Sigmoid colon (tissue), 7 donors: ENCODE measurements around the gene LDLRAD2. TPM values are rescaled to one million over a fixed set of nuclear protein-coding genes. Genes with fewer than 3 reads are reported as not detected.
A peak's percentile ranks its signal among the peaks of the same experiment; 100 is the strongest.

Experiments used
- DNase-seq: peaks from one replicate; pipeline ENCODE4 v3.0.0-alpha.2; 2019
- H3K27ac ChIP-seq, 4 donors: fragments of 200-600 bp; sonication (generic); one replicate each; pipeline ENCODE4 v1.5.1; 2016 to 2019; ENCODE audit warnings: mild to moderate bottlenecking in 1 of 4
- H3K27me3 ChIP-seq, 3 donors: fragments of 200-600 bp; sonication (generic); one replicate each; pipeline ENCODE4 v1.5.1; 2019; ENCODE audit warnings: mild to moderate bottlenecking in 1 of 3
- H3K36me3 ChIP-seq, 4 donors: fragments of 200-600 bp; sonication (generic); one replicate each; pipeline ENCODE4 v1.5.1; 2016 to 2019
- H3K4me1 ChIP-seq, 4 donors: fragments of 200-600 bp; sonication (generic); one replicate each; pipeline ENCODE4 v1.5.1; 2017 to 2019
- H3K4me3 ChIP-seq, 4 donors: fragments of 200-600 bp; sonication (generic); one replicate each; pipeline ENCODE4 v1.5.1; 2017 to 2019; ENCODE audit warnings: mild to moderate bottlenecking in 2 of 4, moderate library complexity in 1 of 4
- H3K9me3 ChIP-seq, 4 donors: fragments of 200-600 bp in 3 of 4; sonication (generic) in 3 of 4; one replicate each; pipeline versions ENCODE4 v1.5.1 to v1.6.1; 2013 to 2019
- CTCF ChIP-seq, 4 experiments: fragments of 450-650 bp in 3 of 4; fragments of 200-600 bp in 1 of 4; IDR thresholded peaks; one replicate each; pipeline ENCODE4 v1.5.1; 2016 to 2019; ENCODE audit warnings: antibody characterized with exemption in 4 of 4, mild to moderate bottlenecking in 3 of 4, moderate library complexity in 2 of 4
- EP300 ChIP-seq, 4 donors: sonication (generic); formaldehyde crosslinking; IDR thresholded peaks; one replicate each; pipeline ENCODE4 v1.6.1; 2017; ENCODE audit warnings: antibody characterized with exemption in 4 of 4
- POLR2A ChIP-seq, 2 donors: fragments of 450-650 bp; IDR thresholded peaks; one replicate each; pipeline ENCODE4 v1.6.1; 2016; ENCODE audit warnings: antibody characterized with exemption in 2 of 2, mild to moderate bottlenecking in 2 of 2, moderate library complexity in 2 of 2
- POLR2AphosphoS5 ChIP-seq, 4 donors: sonication (generic); formaldehyde crosslinking; IDR thresholded peaks; one replicate each; pipeline ENCODE4 v1.6.1; 2017; ENCODE audit warnings: antibody characterized with exemption in 4 of 4
- WGBS, 2 donors: extraction: QIAGEN DNeasy Blood & Tissue Kit; methylation state at CpG; one replicate each; pipeline ENCODE4 v1.1.7; 2013; 5-methylcytosine and 5-hydroxymethylcytosine counted together
- intact Hi-C: fragments of 100-400 bp; cut with DNase I; formaldehyde crosslinking; loops from one replicate; pipeline ENCODE4 v1.15.1; 2023
- polyA plus RNA-seq, 3 donors: library from polyadenylated mRNA; stranded (reverse); fragments of 200-250 nt; gene quantifications; one replicate each; pipeline ENCODE4 v1.2.3, GENCODE V29; 2013
- total RNA-seq, 4 donors: library from RNA; depleted of rRNA; stranded (reverse); fragments of >200 nt; gene quantifications; one replicate each; pipeline ENCODE4 v1.1.0, GENCODE V29; 2016
- donor health status: healthy with polysubstance abuse.
- donor health status: Bipolar disorder and iron deficiency.
- donor health status: healthy.

Gene LDLRAD2, protein sequence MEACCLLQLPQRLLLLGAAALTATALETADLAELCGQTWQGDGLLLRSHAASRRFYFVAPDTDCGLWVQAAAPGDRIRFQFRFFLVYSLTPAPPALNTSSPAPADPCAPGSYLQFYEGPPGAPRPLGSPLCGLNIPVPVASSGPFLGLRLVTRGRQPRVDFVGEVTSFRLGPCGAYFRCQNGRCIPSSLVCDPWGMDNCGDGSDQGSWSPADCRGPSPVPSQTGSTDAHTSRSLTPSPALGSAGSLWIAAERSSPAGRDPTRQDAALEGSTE
- total RNA-seq (1 to 10 TPM in 1 of 4 donors, under 1 TPM in 1, not detected in 2; under 0.01 to 1.4 TPM), polyA plus RNA-seq (1 to 10 TPM in 1 of 3 donors, under 1 TPM in 2; under 0.01 to 1.1 (median 0.23) TPM)

- Histone ChIP-seq H3K27ac (no peak within 1 kb of the TSS), H3K36me3 (no peaks in the 10 kb centered on the region), H3K4me3 (no peak within 1 kb of the TSS), H3K4me1 (peaks cover 0 to 8% (median 8%) of the 10 kb centered on the region in 4 donors), H3K9me3 (no peaks in the 10 kb centered on the region), H3K27me3 (peaks cover 0 to 13% (median 10%) of the 10 kb centered on the region in 3 donors)
- WGBS, 2 donors, result 57 to 64% methylated on average over 2 of the region's 2 CpGs
- no peak for DNase-seq
- intact Hi-C loops, result no loop called here
- TF ChIP-seq POLR2A (IDR thresholded peaks at IDR 0.05), result no peak
- TF ChIP-seq EP300 (IDR thresholded peaks at IDR 0.05), result no peak
- TF ChIP-seq POLR2AphosphoS5 (IDR thresholded peaks at IDR 0.05), result no peak
- no peak for TF ChIP-seq CTCF (IDR thresholded peaks at IDR 0.05)
Measured at GRCh38 chr1:21811875-21812305, at the start of gene LDLRAD2. Gene LDLRAD2, plus strand, starts transcription at chr1:21812265. Its CDS starts 187 bp downstream, at chr1:21812452.

GRCh38 chr1:21763236-21763635 lies 48.8 kb upstream of the LDLRAD2 start:
- H3K27me3 ChIP-seq, result no peaks in the 10 kb centered on the region
- WGBS, 2 donors, result 80 to 89% methylated on average over 10 of the region's 10 CpGs
- no peak for DNase-seq
- no peak overlapping the region for H3K4me3 ChIP-seq
- TF ChIP-seq EP300 (IDR thresholded peaks at IDR 0.05), result no peak
- no peak for TF ChIP-seq CTCF (IDR thresholded peaks at IDR 0.05)
- TF ChIP-seq POLR2A (IDR thresholded peaks at IDR 0.05), result no peak
- TF ChIP-seq POLR2AphosphoS5 (IDR thresholded peaks at IDR 0.05), result no peak
- no peaks in the 10 kb centered on the region for H3K36me3 ChIP-seq
- H3K27ac ChIP-seq, result peak overlapping the region in 1 of 4 donors; percentile 60
- peaks cover 0 to 49% (median 36%) of the 10 kb centered on the region in 4 donors for H3K4me1 ChIP-seq
- intact Hi-C loops, result no loop called here
- no peaks in the 10 kb centered on the region for H3K9me3 ChIP-seq

DNA sequence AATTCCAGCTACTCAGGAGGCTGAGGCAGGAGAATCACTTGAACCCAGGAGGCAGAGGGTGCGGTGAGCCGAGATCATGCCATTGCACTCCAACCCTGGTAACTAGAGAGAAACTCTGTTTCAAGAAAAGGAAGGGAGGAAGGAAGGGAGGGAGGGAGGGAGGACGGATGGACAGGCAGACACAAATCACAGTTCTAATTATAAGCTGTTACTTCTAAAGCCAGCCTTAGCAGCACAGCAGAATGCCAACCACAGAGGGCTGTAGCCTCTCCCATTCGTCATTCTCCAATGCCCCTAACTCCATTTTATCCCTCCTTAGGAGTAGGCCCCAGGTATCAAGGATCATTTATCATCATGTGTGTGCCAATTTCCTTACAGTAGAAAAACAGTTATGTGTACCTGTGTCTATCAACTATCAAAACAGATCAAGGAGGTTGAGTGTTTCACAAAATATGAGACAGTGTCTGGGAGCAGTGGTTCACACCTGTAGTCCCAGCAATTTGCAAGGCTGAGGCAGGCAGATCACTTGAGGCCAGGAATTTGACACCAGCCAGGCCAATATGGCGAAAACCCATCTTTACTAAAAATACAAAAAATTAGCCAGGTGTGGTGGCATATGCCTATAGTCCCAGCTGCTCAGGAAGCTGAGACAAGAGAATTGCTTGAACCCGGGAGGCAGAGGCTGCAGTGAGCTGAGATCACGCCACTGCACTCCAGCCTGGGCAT lies 48.2 kb upstream of the LDLRAD2 start:
- H3K4me1 ChIP-seq, result peaks cover 0 to 53% (median 38%) of the 10 kb centered on the region in 4 donors
- intact Hi-C loops, result no loop called here
- DNase-seq, result no peak
- no peaks in the 10 kb centered on the region for H3K36me3 ChIP-seq
- H3K27ac ChIP-seq, result peak overlapping the region in 3 of 4 donors; percentile 60 to 64 (median 63)
- no peak for TF ChIP-seq POLR2AphosphoS5 (IDR thresholded peaks at IDR 0.05)
- TF ChIP-seq CTCF (IDR thresholded peaks at IDR 0.05), result no peak
- no peak for TF ChIP-seq EP300 (IDR thresholded peaks at IDR 0.05)
- TF ChIP-seq POLR2A (IDR thresholded peaks at IDR 0.05), result no peak
- no peaks in the 10 kb centered on the region for H3K27me3 ChIP-seq
- no peaks in the 10 kb centered on the region for H3K9me3 ChIP-seq
- WGBS, 2 donors, result 67 to 78% methylated on average over 7 of the region's 7 CpGs
- no peak overlapping the region for H3K4me3 ChIP-seq

DNA sequence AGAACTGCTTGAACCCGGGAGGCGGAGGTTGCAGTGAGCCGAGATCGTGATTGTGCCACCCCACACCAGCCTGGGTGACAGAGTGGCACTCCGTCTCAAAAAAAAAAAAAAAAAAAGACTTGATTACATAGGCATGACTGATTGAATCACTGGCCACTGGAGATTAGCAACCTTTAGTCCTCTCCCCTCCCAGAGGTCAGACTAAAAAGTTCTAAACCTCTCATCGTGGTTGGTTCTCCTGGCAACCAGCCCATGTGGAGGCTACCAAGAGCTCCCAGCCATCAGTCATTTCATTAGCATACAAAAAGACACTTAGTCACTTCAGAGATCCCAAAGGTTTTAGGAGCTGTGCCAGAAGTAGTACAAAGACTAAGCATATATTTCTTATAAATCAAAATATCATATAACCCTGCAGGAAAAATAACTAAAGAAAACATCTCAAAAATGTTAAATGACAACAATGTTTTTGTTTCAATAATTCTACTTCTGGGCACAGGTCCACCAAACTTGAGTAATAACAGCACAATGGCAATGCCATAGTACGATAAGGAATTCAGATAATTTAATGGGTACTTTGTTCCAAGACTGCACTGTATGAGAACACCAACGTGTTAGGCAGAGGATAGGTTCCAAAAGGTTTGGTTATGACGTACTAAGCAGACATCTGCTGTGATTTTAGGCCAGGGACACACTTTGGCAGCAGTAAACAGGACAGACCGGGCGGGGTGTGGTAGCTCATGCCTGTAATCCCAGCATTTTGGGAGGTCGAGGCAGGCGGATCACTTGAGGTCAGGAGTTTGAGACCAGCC lies 47.2 kb upstream of the LDLRAD2 start:
- 64 to 75% methylated on average over 13 of the region's 13 CpGs for WGBS, 2 donors
- TF ChIP-seq EP300 (IDR thresholded peaks at IDR 0.05) (peak in 2 of 4 donors; percentile 20 to 23), POLR2AphosphoS5 (IDR thresholded peaks at IDR 0.05) (peak in 3 of 4 donors; percentile 35 to 48 (median 37)), POLR2A (IDR thresholded peaks at IDR 0.05) (no peak)
- Histone ChIP-seq H3K4me1 (peaks cover 0 to 54% (median 36%) of the 10 kb centered on the region in 4 donors), H3K4me3 (no peak overlapping the region), H3K36me3 (no peaks in the 10 kb centered on the region), H3K27ac (peak overlapping the region; percentile 24 to 64 (median 62)), H3K27me3 (no peaks in the 10 kb centered on the region), H3K9me3 (no peaks in the 10 kb centered on the region)
- no peak for DNase-seq
- intact Hi-C loops, result no loop called here
